Measurements from ENCODE around the gene PRKAA2.
A peak's percentile ranks its signal among the peaks of the same experiment; 100 is the strongest.

Gene PRKAA2

DNA sequence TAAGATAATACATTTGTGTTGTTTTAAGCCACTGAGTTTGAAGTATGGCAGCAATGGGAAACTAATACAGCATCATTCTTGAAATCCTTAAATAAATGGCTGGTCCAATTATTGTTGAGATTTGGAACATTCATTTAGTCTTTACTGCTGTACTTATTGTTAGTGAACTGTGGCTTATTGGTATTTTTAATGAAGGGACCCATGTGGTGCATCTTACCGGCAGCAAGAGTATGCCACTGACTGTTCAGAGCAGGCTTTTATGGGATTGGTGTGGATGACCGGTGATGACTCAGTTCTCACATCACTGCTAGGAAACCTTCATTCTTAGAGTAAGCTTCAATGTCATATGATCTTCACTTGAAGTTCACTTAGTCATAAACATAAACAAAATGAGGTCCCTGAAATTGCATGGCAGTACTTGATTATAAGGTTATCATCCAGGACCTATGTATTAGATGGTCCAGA is 31.5 kb downstream of the PRKAA2 start (continued):
- TF ChIP-seq, protein P1, sequence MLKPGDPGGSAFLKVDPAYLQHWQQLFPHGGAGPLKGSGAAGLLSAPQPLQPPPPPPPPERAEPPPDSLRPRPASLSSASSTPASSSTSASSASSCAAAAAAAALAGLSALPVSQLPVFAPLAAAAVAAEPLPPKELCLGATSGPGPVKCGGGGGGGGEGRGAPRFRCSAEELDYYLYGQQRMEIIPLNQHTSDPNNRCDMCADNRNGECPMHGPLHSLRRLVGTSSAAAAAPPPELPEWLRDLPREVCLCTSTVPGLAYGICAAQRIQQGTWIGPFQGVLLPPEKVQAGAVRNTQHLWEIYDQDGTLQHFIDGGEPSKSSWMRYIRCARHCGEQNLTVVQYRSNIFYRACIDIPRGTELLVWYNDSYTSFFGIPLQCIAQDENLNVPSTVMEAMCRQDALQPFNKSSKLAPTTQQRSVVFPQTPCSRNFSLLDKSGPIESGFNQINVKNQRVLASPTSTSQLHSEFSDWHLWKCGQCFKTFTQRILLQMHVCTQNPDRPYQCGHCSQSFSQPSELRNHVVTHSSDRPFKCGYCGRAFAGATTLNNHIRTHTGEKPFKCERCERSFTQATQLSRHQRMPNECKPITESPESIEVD (tag by site-specific recombination; IDR thresholded peaks at IDR 0.05) = peak; percentile 63
- TF ChIP-seq FEZF1 (tag by site-specific recombination; IDR thresholded peaks at IDR 0.05) (peak; percentile 39; the same call in 1 of the 2 replicates), KLF7 (tag by site-specific recombination; IDR thresholded peaks at IDR 0.05; ENCODE audit: borderline replicate concordance) (no peak), ZNF184 (tag by site-specific recombination; IDR thresholded peaks at IDR 0.05) (peak; percentile 53; the same call in 1 of the 2 replicates), ZNF394 (tag by site-specific recombination; IDR thresholded peaks at IDR 0.05; ENCODE audit: borderline replicate concordance) (peak; percentile 41; the same call in 1 of the 2 replicates), ZNF404 (tag by site-specific recombination; IDR thresholded peaks at IDR 0.05) (no peak), ZEB2 (tag by site-specific recombination; IDR thresholded peaks at IDR 0.05) (peak; percentile 81), OSR2 (tag by site-specific recombination; IDR thresholded peaks at IDR 0.05) (peak; percentile 96), ZNF843 (tag by site-specific recombination; IDR thresholded peaks at IDR 0.05) (peak; percentile 62), SP3 (tag by site-specific recombination; IDR thresholded peaks at IDR 0.05) (no peak; the same call in 1 of the 2 replicates), ZNF791 (tag by site-specific recombination; IDR thresholded peaks at IDR 0.05) (no peak), SP7 (tag by site-specific recombination; IDR thresholded peaks at IDR 0.05) (peak; percentile 99), BCL11A (tag by site-specific recombination; IDR thresholded peaks at IDR 0.05; ENCODE audit: low read depth) (peak; percentile 74), ZNF140 (tag by site-specific recombination; IDR thresholded peaks at IDR 0.05) (no peak), GLIS1 (tag by site-specific recombination; IDR thresholded peaks at IDR 0.05) (peak; percentile 11; the same call in 1 of the 2 replicates), KLF10 (tag by site-specific recombination; IDR thresholded peaks at IDR 0.05) (0 out of 2 replicates have a peak, but pooled peaks have one; percentile 31), ZNF629 (tag by site-specific recombination; IDR thresholded peaks at IDR 0.05) (peak; percentile 94), ZNF292 (tag by site-specific recombination; IDR thresholded peaks at IDR 0.05; ENCODE audit: borderline replicate concordance, low read depth) (no peak), ZNF501 (tag by site-specific recombination; IDR thresholded peaks at IDR 0.05) (no peak), YY1 (tag by site-specific recombination; IDR thresholded peaks at IDR 0.05) (no peak), PRDM1 (tag by site-specific recombination; IDR thresholded peaks at IDR 0.05) (peak; percentile 28; the same call in 1 of the 2 replicates), SCRT1 (tag by site-specific recombination; IDR thresholded peaks at IDR 0.05; ENCODE audit: borderline replicate concordance) (no peak), ZNF529 (tag by site-specific recombination; IDR thresholded peaks at IDR 0.05; ENCODE audit: insufficient replicate concordance) (no peak)
- TF ChIP-seq, protein P2, sequence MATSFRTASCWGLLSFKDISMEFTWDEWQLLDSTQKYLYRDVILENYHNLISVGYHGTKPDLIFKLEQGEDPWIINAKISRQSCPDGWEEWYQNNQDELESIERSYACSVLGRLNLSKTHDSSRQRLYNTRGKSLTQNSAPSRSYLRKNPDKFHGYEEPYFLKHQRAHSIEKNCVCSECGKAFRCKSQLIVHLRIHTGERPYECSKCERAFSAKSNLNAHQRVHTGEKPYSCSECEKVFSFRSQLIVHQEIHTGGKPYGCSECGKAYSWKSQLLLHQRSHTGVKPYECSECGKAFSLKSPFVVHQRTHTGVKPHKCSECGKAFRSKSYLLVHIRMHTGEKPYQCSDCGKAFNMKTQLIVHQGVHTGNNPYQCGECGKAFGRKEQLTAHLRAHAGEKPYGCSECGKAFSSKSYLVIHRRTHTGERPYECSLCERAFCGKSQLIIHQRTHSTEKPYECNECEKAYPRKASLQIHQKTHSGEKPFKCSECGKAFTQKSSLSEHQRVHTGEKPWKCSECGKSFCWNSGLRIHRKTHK (tag by site-specific recombination; IDR thresholded peaks at IDR 0.05) = no peak
- TF ChIP-seq, protein P3, sequence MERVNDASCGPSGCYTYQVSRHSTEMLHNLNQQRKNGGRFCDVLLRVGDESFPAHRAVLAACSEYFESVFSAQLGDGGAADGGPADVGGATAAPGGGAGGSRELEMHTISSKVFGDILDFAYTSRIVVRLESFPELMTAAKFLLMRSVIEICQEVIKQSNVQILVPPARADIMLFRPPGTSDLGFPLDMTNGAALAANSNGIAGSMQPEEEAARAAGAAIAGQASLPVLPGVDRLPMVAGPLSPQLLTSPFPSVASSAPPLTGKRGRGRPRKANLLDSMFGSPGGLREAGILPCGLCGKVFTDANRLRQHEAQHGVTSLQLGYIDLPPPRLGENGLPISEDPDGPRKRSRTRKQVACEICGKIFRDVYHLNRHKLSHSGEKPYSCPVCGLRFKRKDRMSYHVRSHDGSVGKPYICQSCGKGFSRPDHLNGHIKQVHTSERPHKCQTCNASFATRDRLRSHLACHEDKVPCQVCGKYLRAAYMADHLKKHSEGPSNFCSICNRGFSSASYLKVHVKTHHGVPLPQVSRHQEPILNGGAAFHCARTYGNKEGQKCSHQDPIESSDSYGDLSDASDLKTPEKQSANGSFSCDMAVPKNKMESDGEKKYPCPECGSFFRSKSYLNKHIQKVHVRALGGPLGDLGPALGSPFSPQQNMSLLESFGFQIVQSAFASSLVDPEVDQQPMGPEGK (tag by site-specific recombination; IDR thresholded peaks at IDR 0.05) = no peak
- TF ChIP-seq, protein P4, sequence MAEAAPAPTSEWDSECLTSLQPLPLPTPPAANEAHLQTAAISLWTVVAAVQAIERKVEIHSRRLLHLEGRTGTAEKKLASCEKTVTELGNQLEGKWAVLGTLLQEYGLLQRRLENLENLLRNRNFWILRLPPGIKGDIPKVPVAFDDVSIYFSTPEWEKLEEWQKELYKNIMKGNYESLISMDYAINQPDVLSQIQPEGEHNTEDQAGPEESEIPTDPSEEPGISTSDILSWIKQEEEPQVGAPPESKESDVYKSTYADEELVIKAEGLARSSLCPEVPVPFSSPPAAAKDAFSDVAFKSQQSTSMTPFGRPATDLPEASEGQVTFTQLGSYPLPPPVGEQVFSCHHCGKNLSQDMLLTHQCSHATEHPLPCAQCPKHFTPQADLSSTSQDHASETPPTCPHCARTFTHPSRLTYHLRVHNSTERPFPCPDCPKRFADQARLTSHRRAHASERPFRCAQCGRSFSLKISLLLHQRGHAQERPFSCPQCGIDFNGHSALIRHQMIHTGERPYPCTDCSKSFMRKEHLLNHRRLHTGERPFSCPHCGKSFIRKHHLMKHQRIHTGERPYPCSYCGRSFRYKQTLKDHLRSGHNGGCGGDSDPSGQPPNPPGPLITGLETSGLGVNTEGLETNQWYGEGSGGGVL (tag by site-specific recombination; IDR thresholded peaks at IDR 0.05) = 0 out of 2 replicates have a peak, but pooled peaks have one; percentile 21
- TF ChIP-seq, protein P5, sequence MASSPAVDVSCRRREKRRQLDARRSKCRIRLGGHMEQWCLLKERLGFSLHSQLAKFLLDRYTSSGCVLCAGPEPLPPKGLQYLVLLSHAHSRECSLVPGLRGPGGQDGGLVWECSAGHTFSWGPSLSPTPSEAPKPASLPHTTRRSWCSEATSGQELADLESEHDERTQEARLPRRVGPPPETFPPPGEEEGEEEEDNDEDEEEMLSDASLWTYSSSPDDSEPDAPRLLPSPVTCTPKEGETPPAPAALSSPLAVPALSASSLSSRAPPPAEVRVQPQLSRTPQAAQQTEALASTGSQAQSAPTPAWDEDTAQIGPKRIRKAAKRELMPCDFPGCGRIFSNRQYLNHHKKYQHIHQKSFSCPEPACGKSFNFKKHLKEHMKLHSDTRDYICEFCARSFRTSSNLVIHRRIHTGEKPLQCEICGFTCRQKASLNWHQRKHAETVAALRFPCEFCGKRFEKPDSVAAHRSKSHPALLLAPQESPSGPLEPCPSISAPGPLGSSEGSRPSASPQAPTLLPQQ (tag by site-specific recombination; IDR thresholded peaks at IDR 0.05) = peak; percentile 39
- TF ChIP-seq, protein P6, sequence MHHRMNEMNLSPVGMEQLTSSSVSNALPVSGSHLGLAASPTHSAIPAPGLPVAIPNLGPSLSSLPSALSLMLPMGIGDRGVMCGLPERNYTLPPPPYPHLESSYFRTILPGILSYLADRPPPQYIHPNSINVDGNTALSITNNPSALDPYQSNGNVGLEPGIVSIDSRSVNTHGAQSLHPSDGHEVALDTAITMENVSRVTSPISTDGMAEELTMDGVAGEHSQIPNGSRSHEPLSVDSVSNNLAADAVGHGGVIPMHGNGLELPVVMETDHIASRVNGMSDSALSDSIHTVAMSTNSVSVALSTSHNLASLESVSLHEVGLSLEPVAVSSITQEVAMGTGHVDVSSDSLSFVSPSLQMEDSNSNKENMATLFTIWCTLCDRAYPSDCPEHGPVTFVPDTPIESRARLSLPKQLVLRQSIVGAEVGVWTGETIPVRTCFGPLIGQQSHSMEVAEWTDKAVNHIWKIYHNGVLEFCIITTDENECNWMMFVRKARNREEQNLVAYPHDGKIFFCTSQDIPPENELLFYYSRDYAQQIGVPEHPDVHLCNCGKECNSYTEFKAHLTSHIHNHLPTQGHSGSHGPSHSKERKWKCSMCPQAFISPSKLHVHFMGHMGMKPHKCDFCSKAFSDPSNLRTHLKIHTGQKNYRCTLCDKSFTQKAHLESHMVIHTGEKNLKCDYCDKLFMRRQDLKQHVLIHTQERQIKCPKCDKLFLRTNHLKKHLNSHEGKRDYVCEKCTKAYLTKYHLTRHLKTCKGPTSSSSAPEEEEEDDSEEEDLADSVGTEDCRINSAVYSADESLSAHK (tag by site-specific recombination; IDR thresholded peaks at IDR 0.05) = no peak
